HUES48 (cell line): Measurements from ENCODE around the gene PLEKHM1.
"Not testable (repeated sequence)": the region's sequence is repeated elsewhere in the genome, so short reads cannot be mapped to it uniquely, and the experiment has no call there.

Experiments used
- H3K27ac ChIP-seq: one replicate; pipeline ENCODE4 v1.7.0; 2013; ENCODE audit warnings: low read depth, low read length, inconsistent platforms
- H3K27me3 ChIP-seq: 2 replicates; pipeline ENCODE4 v1.6.1; 2013; ENCODE audit warnings: mild to moderate bottlenecking, low read length; ENCODE audit not compliant: control insufficient read depth, insufficient read depth
- H3K36me3 ChIP-seq: 2 replicates; pipeline ENCODE4 v1.6.1; 2013; ENCODE audit warnings: low read length; ENCODE audit not compliant: control insufficient read depth, insufficient read depth
- H3K4me1 ChIP-seq: 2 replicates; pipeline ENCODE4 v1.6.1; 2013; ENCODE audit warnings: mild to moderate bottlenecking, low read length; ENCODE audit not compliant: control insufficient read depth, insufficient read depth
- H3K4me3 ChIP-seq: 2 replicates; pipeline ENCODE4 v1.5.1; 2013; ENCODE audit warnings: mild to moderate bottlenecking, low read depth, low read length
- H3K9ac ChIP-seq: 2 replicates; pipeline ENCODE4 v1.6.1; 2013; ENCODE audit warnings: mild to moderate bottlenecking, low read depth, low read length, moderate library complexity
- H3K9me3 ChIP-seq: 2 replicates; pipeline ENCODE4 v1.6.1; 2013; ENCODE audit warnings: low read length; ENCODE audit not compliant: control insufficient read depth, insufficient read depth

Gene PLEKHM1

DNA sequence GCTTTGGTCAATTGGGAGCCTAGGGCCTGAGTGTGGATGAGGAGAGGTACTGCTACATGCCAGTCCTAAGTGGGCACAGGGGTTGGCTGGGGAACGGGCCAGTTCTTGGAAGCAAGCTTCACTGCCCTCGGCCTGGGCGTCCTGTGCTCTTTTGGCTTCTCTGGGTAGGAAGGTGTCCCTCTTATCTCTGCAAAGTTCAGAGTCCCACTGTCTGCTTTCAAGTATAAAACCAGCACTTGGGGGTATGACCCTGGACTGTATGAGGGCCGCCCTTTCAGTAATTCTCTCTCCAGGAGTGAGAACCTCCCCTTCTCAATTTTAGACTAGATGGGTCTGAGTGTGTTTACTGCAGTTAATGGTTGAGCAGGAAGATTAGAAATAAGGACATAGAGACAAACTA lies 1.6 kb upstream of the PLEKHM1 start:
- not testable (repeated sequence) for H3K27me3 ChIP-seq, H3K27ac ChIP-seq, H3K4me3 ChIP-seq, H3K36me3 ChIP-seq, H3K9me3 ChIP-seq, H3K4me1 ChIP-seq, H3K9ac ChIP-seq

GRCh38 chr17:45490198-45490597 lies 323 bp downstream of the PLEKHM1 start:
- not testable (repeated sequence) for H3K9ac ChIP-seq, H3K27ac ChIP-seq, H3K27me3 ChIP-seq, H3K4me1 ChIP-seq, H3K9me3 ChIP-seq, H3K36me3 ChIP-seq
- peak overlapping the region; percentile 73 for H3K4me3 ChIP-seq

GRCh38 chr17:45487704-45488103 lies 2.8 kb downstream of the PLEKHM1 start:
- not testable (repeated sequence) for H3K4me3 ChIP-seq, H3K9me3 ChIP-seq, H3K4me1 ChIP-seq, H3K9ac ChIP-seq, H3K27ac ChIP-seq, H3K36me3 ChIP-seq, H3K27me3 ChIP-seq

- not testable (repeated sequence) for H3K27me3 ChIP-seq, H3K4me1 ChIP-seq, H3K27ac ChIP-seq
Observed at GRCh38 chr17:45483591-45484216, 6.8 kb downstream of the PLEKHM1 start.

GRCh38 chr17:45483177-45483576 lies 7.3 kb downstream of the PLEKHM1 start:
- not testable (repeated sequence) for H3K9ac ChIP-seq, H3K36me3 ChIP-seq, H3K27ac ChIP-seq, H3K4me1 ChIP-seq, H3K4me3 ChIP-seq, H3K9me3 ChIP-seq, H3K27me3 ChIP-seq

More at GRCh38 chr17:45483591-45484216, 6.8 kb downstream of the PLEKHM1 start:
- not testable (repeated sequence) for H3K9me3 ChIP-seq, H3K4me3 ChIP-seq, H3K36me3 ChIP-seq, H3K9ac ChIP-seq

DNA sequence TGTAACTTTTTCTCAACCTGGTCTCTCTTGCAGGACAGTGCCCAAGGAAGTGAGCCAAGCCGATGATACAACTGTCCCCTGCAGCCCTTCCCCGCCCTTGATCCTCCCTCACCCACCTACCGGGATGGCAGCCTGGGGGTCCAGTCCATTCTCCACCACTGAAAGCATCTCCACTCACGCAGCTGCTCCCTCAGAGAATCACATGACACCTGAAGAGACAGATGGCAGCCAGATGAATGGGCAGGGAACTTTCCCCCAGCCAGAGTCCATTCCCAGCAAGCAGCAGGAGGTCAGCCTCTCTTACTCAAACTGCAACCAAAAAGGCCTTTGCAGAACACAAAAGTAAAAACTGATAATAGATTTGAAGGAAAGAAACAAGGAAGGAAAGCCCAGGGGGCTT lies 8.2 kb downstream of the PLEKHM1 start:
- not testable (repeated sequence) for H3K9me3 ChIP-seq, H3K4me1 ChIP-seq, H3K9ac ChIP-seq

GRCh38 chr17:45475436-45475835 lies 15.1 kb downstream of the PLEKHM1 start:
- not testable (repeated sequence) for H3K36me3 ChIP-seq, H3K27me3 ChIP-seq, H3K9me3 ChIP-seq, H3K4me1 ChIP-seq, H3K9ac ChIP-seq, H3K4me3 ChIP-seq, H3K27ac ChIP-seq

More for the DNA sequence above, 8.2 kb downstream of the PLEKHM1 start:
- H3K36me3 ChIP-seq, H3K27me3 ChIP-seq, H3K27ac ChIP-seq, H3K4me3 ChIP-seq: not testable (repeated sequence)

- H3K9ac ChIP-seq, H3K4me1 ChIP-seq, H3K27ac ChIP-seq, H3K4me3 ChIP-seq, H3K27me3 ChIP-seq, H3K36me3 ChIP-seq, H3K9me3 ChIP-seq: not testable (repeated sequence)
Observed at GRCh38 chr17:45472249-45472648, 18.3 kb downstream of the PLEKHM1 start.

DNA sequence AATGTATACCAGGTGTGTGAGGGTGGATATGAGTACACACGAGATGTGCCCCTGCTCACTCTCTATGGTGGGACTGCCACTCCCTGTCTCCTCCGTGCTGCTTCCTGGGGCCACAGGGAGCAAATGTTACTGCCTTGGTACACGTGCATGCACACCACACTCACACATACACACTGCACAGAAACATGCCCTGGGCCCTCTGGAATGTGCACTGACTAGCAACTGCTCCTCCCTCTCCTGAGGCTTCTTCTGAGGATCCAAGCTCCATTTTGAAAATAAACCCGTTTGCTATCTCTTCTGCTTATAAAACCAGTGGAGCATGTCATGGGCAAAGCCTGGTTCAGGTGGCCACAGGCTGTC lies 21.3 kb downstream of the PLEKHM1 start:
- H3K4me1 ChIP-seq, H3K27me3 ChIP-seq, H3K36me3 ChIP-seq, H3K9me3 ChIP-seq, H3K9ac ChIP-seq, H3K27ac ChIP-seq, H3K4me3 ChIP-seq: not testable (repeated sequence)

- not testable (repeated sequence) for H3K27me3 ChIP-seq, H3K4me3 ChIP-seq, H3K4me1 ChIP-seq, H3K9ac ChIP-seq, H3K27ac ChIP-seq, H3K36me3 ChIP-seq, H3K9me3 ChIP-seq
Observed at GRCh38 chr17:45468293-45469203, 22.0 kb downstream of the PLEKHM1 start.

- not testable (repeated sequence) for H3K27ac ChIP-seq, H3K4me1 ChIP-seq, H3K9ac ChIP-seq, H3K9me3 ChIP-seq, H3K36me3 ChIP-seq, H3K27me3 ChIP-seq, H3K4me3 ChIP-seq
Observed at GRCh38 chr17:45461524-45462327, 28.8 kb downstream of the PLEKHM1 start.
